Measurements from ENCODE around the gene NID2.
A peak's percentile ranks its signal among the peaks of the same experiment; 100 is the strongest.

The NID2 gene

DNA sequence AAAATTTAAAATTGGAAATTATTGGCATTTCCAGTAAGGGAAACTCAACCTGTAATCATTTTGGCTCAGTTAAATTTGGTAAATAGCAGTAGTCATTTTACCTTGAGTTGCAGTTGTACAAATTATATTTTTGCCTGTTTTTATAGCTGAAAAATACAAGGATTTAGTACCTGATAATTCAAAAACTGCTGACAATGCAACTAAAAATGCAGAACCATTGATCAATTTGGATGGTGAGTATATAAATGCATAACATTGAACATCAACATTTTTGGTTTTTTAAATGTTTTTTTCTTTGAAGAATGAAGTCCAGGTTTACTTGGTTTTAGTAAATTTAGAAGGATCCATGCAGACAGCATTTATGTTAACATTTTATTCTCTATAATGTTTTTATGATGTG, 70.5 kb downstream of the NID2 start:
- no peak for DNase-seq

DNA sequence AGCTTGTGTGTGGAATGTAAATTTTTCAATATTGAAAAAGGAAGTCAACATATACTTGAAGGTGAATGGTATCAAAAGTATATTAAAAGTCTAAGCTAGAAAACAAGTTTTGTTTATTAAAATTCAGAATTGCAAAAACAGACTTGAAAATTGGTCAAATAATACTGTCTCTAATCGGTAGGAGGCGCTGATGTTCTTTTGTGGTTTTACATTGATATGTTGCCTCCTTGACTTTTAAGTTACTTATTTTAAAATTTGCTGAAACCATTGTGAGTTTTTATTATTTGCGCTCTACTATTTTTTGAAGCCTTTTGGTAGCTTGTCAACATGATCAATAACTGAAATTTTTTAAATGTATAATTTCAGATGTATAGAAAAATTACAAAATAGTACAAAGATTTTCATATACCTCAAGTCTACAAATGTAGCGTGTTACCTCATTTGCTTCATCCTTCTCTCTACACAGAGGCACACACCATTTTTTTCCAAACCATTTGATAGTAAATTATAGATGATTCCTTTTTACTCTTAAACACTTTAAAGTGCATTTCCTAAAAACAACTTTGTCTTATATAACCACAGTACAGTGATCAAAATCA, 72.6 kb downstream of the NID2 start:
- DNase-seq = peak; percentile 51

DNA sequence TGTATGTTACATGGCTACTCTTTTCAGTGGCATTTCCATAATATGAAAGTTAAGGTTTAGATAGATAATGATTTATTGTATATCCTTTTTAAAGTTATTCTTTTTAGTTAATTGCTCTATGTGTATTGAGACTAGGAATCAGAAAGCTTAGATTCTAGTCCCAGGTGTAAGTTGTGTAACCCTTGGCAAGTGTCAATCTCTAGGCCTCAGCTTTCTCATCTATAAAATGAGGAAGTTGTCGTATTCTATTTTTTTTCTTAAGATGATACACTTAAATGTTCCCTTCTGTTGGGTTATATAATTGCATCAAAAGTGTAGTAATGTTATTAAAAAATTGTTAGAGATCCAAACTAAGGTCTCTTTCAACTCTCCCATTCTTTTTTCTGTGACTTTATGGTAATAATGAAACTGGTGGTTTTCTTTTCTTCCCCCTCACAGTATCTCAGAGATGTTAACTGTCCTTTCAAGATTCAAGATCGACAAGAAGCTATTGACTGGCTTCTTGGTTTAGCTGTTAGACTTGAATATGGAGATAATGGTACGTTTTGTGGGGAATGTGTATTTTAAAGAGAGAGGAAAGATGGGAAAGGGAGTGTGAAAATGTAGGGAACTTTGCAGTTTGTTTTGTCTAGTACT, 75.5 kb downstream of the NID2 start:
- no peak for DNase-seq

DNA sequence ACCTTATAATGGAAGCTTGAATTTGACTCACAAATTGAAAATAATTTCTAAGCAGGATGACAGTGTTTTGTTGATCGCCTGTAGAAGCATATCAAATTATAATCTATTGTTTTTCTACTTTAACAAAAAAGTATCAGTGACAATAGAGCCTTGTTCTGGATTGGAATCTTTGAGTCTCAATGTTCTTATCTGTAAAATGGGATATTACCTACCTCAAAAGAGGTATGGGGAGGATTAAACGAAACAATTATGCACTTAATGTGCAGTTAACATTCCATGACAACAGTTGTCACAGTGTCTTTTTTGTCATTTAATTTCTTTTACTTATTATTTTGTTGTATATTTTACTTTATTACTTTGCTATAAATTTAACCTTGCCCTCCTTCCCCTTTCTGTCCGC, 78.4 kb downstream of the NID2 start:
- no peak for DNase-seq

DNA sequence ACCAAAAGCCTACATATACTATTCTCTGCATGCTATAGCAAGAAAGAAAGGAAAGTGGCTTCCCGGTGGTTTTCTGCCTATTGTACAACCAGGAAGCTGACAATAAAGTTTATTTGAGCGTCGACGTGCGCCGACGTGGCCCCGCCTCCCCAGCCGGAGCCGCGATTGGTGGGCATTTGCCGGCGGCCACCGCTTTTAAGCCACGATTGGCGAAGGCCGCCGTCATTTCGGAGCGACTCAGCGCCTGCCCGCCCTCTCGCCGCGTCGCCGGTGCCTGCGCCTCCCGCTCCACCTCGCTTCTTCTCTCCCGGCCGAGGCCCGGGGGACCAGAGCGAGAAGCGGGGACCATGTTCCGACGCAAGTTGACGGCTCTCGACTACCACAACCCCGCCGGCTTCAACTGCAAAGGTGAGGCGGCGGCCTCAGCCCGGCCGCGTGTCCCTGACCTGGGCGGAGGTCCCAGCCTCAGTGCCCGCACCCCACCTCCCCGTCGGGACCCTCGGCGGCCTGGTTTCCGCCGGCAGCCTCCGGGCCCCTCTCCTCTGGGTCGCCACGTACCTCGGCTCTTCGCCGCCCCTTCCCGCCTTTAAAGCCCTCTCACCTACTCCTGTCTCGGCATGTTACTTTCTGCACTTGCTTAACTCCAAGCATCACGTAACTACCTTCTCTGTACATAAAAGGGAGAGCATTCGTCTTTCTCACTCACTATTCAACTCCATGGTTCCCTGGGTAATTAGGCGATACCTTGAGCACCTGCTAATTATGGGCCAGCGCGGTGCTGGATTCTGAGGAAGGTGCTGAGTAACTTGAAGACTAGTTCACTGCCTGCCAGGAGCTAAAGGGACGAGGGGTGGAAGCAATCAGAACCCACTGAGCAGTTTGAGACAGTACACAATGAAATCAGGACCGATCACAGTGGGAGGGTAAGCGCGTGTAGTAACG, 79.3 kb downstream of the NID2 start, which contains the start of gene RTRAF:
Gene RTRAF (plus strand): TSS at position 254 of the 942 bp plus-strand sequence. CDS start 94 bp downstream, at position 348.
- DNase-seq = peak; percentile 95

DNA sequence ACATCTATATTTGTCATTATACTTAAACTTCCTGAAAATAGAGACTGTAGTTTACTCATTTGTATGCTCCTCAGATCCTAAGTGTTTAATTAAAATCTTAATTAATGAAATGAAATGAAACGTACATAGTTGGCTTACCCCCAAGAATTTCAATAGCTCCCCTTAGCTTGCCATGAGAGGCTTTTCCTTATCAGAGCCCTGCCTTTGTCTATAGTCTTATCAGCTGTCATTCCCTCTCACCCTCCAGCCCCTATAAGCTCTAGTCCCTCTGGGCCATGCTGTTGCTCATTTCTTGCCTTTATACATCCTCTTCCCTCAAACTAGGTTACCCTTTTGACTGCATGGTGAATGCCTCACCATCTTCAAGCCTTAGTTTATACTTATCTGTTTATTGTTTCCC, 80.6 kb downstream of the NID2 start:
- DNase-seq = no peak

DNA sequence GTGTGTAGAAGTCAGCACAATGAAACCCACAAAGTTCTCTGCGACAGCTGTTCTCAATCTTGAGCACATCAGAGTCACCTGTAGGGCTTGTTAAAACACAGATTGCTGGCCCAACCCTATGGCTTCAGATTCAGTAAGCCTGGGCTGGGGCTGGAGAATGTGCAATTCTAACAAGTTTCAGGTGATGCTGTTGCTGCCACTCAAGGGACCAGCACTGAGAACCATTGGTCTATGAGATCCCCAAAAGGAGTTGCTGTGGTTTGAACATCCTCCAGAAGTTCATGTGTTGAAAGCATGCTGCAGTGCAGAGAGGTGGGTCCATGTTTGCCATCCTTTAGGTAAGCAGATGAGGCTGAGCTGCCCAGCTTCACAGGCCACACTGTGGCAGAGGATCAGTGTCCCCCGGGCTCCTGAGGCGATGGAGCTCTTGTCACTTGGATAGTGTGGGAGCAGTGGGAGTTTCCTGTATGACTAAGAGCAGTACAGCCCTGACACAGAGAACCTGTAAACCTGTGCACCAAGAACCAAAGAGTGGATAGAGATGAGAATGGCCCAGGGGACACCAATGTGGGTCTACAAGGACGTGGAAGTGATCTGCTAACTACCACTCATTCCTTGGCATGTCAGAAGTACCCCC, 87.5 kb downstream of the NID2 start:
- DNase-seq = no peak

DNA sequence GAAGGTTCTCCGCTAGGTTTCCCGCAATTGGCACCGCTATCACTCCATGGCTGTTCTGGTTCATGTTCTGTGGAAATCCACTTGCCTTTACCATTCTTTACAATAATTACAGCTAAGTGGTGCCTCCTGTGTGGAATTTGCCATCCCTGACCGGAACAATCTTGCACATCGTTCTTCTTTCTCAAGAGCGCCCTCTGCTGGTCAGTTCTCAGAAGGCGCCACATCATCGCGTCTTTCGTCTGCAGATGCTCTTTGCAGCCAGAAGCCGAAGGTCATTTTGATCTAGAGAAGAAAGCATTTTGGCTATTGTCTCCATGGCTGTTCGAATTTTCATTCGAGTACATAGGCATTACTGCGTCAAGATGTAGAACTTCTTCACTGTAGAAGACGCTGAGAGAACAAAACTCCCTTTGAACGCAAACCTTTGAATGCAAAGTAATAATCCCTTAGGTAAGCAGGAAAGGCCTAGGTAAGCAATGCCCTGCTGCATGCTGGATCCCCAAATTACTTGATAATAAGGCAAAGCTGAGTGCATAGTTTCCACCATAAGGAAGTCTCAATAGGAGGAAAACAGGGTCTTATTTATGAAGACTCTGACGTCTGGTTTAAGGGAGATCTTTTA, 89.7 kb downstream of the NID2 start:
- peak; percentile 78 for DNase-seq

DNA sequence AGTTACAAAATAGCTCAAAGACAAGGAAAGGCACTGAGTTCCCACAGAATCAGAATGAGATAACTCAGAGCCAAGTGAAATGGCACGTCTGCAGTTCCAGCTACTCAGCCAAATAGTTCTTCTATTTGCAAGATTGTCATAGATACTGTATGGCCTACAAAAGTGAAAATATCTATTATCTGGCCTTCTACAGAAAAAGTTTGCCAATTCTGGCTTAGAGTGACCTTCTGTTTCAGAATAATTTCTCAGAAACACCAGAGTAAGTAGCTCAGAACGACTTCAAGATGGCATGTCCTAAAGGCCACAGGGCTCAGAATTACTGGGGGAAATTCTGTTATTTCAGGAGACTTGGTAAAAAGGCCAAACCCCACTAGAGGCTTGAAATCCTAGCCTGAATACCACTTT, 90.2 kb downstream of the NID2 start:
- peak; percentile 12 for DNase-seq

DNA sequence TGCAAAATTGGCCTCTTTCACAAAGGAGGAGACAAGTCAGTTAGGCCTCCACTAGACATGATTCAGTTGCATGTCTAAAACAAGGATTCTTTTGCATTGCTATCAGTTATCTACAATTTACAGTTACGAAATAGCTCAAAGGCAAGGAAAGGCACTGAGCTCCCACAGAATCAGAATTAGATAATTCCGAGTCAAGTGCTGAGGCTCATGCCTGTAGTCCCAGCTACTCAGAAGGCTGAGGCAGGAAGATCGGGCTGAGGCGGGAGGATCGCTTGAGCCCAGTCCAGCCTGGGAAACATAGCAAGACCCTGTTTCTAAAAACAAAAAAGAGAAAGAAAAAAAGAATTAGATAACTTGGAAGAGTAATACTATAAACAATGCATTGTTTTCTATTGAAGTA, 91.8 kb downstream of the NID2 start:
- no peak for DNase-seq

DNA sequence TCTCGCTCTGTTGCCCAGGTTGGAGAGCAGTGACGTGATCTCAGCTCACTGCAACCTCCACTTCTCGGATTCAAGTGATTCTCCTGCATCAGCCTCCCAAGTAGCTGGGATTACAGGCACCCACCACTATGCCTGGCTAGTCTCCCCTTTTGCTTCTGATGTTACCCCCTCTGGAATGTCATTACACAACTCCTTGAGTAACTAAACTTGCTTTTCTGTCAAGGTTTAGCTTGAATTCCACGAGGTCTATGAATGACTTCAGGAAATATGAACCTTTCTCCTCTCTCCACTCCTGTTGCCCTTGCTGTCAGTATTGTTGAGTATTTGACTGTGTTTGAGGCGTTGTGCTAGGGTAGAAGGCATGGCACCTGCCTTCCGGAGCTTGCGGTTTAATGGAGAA, 96.3 kb downstream of the NID2 start:
- DNase-seq = no peak

DNA sequence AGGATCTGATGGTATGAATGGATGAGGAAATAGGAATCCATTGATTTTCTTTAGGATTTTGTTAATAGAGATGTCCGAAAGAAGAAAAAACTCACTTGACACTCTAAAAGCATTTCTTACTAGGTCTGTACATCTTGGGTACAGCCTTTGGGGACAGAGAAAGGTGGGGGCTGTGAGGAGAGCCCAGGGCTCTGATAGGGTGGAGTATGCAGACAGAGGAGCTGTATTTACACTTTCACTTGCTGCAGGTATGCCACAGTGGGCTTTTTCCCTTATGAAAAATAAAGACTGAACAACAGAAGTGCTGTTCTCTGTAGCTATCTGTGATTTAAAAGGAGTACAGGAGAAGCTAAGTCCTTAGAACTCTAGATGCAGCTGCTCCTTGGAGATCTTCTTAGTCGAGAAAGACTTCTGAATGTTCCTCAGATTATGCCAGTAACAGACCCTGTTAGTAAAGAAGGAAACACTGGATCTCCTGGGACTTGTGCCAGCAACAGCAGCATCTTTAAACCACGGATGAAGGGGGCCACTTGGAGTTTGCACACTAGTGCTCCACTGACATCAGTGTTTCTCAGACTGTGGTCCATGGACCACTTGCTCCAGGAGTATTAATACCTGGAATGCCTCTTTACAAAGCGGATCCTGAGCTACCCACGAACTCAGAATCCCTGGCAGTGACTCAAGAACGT, 98.9 kb downstream of the NID2 start:
- no peak for DNase-seq

DNA sequence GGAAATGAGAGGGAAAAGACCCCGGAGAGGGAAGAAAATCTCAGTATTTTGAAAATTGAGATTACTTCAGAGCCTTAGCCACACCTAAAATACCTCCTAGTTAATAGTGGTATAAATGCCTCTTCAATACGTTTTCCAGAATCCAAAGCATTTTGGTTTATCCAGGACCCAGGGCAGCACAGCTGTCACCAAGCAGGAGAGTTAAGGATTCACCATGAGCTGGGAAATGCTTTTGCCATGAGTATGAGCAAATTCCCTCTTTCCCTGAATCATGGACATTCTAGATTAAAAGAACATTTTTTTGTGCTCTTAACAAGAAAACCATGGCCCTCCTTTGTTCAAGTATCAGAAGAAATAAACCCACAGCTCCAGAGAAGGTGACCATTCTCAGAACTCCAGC, 101.3 kb downstream of the NID2 start:
- no peak for DNase-seq

DNA sequence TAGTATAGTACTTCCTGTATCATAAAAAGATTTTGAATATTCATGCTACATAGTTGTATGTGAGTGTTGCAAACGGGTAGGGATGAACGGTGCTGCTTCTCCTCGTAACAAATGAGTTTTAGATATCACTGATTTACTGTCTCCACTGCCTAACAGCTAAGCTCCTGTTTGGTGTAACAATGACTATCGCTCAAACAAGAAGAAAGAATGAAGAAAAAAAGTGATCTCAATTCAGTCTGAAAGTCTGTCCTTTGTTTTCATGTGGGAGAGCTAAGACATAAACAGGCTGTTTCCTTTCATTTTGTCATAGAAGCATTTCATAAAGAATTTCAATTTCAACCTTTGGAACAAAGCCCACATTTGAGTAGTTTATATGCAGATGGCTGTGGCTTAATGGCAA, 105.6 kb downstream of the NID2 start:
- DNase-seq = no peak

DNA sequence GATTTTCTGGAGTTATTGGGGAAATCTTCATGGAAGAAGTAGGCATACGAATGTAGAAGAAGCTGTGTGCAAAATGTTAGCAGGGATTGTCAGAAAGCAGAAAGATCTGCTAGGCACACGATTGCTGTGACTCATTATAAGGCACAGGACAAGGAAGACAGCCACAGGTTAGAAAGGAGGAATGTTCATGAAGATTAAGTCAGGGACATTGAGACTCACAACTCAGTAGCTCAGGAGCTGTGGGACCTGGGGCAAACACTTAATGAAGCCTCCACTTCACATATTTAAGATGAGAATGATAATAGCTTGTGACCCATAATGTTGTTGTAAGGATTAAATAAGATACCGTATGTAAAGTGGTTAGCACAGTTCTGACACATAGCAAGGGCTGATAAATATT, 106.1 kb downstream of the NID2 start:
- DNase-seq = no peak

DNA sequence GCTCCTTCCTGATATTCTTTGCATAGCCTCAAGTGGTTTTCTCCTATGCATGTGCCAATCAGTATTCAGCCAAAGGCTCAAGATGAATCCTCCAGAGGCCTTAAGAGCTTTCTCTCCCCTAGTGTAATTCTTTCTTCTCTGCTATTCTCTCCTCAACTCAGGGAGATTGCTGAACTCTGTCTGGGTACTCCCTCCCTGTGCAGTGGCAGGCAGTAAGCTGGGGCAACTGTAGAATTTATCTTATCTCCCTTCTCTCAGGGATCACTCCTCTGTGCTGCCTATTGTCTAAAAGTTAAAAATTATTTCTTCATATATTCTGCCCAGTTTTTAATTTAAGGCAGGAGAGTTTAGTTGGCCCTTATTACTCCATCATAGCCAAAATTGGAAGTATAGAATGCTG, 108.0 kb downstream of the NID2 start:
- DNase-seq = no peak

DNA sequence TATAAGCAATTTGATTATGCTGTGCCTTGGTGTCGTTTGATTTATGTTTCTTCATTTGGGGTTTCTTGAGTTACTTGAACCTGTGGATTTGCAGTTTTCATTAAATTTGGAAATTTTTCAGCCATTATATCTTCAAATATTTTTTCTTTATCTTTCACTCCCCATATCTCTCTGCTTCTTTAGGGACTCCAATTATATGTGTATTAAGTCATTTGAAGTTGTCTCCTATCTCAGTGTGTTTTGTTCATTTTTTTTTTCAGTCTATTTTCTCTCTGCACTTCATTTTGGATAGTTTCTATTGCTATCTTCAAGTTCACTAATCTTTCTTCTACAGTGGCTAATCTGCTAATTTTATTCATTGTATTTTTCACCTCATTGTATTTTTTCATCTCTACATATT, 108.9 kb downstream of the NID2 start:
- no peak for DNase-seq

DNA sequence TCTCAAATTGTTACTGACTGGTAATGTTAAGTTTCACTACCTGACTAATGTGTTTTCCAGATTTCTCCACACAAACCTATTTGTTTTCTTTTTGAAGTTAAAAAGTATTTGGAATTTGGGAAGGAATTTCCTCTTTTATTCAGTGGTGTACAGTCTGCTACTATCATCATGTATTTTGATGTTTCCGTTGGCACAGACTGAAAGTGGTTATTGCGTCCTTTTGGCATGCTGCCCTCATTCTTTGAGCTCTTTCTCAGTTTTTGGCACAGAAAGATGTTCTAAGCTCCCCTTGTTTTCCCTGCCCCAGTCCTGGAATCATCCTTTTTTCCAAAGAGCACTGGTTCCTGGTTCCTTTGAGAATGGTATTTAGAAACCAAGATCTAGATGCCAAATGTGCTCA, 110.9 kb downstream of the NID2 start:
- no peak for DNase-seq

Measured in inflammatory macrophage treated with lipopolysaccharide for 4 hours (primary cell).